ENCODE results near the gene APOD.
"Not testable (repeated sequence)": the region's sequence is repeated elsewhere in the genome, so short reads cannot be mapped to it uniquely, and the experiment has no call there.

Gene APOD

DNA sequence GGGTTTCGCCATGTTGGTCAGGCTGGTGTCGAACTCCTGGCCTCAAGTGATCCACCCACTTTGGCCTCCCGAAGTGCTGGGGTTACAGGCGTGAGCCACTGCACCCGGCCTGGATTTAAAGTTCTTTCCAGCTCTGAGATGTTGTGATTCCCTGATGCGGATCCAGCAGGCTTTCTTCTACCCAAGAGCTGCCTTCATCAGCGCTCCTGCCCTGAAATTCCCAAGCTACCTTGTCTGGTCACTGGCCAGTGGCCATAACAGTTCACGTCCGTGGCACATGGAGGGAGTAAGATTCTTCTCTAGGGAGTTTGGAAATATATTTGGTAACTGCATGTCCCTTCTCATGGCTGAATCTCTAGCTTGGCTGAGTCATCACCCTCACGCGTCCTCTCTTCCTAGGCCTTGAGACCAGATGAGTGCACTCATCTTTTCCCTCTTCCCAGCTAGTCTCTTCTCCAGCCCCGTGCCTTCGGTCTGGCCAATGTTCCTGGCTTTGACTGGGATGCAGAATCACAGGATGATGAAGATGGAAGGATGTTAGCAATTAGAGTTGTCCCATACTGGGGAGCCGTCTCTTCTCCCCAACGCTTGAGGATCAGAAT, 29.8 kb upstream of the APOD start:
- TF ChIP-seq, protein P1, sequence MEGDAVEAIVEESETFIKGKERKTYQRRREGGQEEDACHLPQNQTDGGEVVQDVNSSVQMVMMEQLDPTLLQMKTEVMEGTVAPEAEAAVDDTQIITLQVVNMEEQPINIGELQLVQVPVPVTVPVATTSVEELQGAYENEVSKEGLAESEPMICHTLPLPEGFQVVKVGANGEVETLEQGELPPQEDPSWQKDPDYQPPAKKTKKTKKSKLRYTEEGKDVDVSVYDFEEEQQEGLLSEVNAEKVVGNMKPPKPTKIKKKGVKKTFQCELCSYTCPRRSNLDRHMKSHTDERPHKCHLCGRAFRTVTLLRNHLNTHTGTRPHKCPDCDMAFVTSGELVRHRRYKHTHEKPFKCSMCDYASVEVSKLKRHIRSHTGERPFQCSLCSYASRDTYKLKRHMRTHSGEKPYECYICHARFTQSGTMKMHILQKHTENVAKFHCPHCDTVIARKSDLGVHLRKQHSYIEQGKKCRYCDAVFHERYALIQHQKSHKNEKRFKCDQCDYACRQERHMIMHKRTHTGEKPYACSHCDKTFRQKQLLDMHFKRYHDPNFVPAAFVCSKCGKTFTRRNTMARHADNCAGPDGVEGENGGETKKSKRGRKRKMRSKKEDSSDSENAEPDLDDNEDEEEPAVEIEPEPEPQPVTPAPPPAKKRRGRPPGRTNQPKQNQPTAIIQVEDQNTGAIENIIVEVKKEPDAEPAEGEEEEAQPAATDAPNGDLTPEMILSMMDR (IDR thresholded peaks at IDR 0.05; ENCODE audit: low read depth, low read length) = no peak
- DNase-seq = no peak
- no peak overlapping the region for H3K4me3 ChIP-seq (ENCODE audit: low read depth, low read length)
- H3K27ac ChIP-seq = no peak overlapping the region
- no peaks in the 10 kb centered on the region for H3K36me3 ChIP-seq
- no peaks in the 10 kb centered on the region for H3K9me3 ChIP-seq (ENCODE audit: severe bottlenecking)
- no peaks in the 10 kb centered on the region for H3K27me3 ChIP-seq (ENCODE audit: insufficient read depth, low read depth, severe bottlenecking)

DNA sequence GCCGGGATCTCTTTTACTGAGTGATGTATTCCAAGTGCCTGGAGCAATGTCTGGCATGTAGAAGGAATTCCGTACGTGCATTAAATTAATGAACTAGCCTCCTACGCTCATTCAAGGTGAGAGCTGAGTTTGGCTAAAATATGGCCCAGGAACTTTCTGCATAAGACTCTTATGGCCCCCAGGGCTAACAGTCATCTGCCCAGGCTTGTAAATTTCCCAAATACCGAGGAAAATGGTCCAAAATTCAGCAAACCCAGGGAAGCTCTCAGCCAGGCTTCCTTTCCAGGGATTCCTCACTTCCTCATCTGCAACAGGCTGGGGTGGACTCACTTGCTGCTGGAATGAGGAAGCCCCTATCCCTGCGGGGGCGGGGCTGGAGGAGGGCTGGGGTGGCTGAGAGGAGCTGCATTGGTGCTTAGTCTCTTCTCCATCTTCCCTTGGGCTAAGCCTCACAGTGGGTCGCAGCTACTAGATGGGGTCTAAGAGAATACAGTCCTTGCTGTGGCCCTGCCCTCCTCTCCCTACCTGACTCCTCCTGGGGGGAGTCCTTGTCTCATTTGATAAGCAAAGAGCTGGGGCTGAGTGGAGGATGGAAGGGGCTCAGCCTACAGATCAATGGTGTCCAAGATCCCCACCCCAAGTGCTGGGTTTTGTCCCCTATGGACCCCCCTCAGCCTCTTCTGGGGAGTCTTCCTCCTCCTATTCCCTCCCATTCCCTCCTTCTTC, 28.5 kb upstream of the APOD start:
- no peaks in the 10 kb centered on the region for H3K9me3 ChIP-seq (ENCODE audit: severe bottlenecking)
- DNase-seq = no peak
- H3K27ac ChIP-seq = no peak overlapping the region
- no peaks in the 10 kb centered on the region for H3K27me3 ChIP-seq (ENCODE audit: insufficient read depth, low read depth, severe bottlenecking)
- H3K36me3 ChIP-seq = no peaks in the 10 kb centered on the region
- H3K4me3 ChIP-seq (ENCODE audit: low read depth, low read length) = no peak overlapping the region
- TF ChIP-seq, protein P1 (IDR thresholded peaks at IDR 0.05; ENCODE audit: low read depth, low read length) = no peak

DNA sequence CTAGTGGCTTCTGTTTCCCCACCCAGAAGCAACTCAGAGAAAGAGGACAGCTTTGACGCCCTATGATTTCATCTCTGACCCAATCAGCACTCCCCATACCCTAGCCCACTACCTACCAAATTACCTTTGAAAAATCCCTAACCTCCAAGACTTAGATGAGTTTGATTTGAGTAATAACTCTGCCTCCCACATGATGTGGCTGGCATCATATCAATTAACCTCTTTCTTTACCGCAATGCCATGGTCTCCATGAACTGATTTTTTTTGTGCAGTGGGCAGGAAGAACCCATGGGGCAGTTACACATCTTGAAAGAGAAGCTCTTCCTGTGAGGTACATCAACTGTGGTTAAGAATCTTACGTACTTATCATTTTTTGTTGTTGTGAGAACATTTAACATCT, 25.5 kb upstream of the APOD start:
- Histone ChIP-seq H3K9me3 (ENCODE audit: severe bottlenecking) (peaks cover 3% of the 10 kb centered on the region), H3K27ac (no peak overlapping the region), H3K27me3 (ENCODE audit: insufficient read depth, low read depth, severe bottlenecking) (no peaks in the 10 kb centered on the region), H3K4me3 (ENCODE audit: low read depth, low read length) (no peak overlapping the region), H3K36me3 (no peaks in the 10 kb centered on the region)
- DNase-seq = no peak
- TF ChIP-seq, protein P1 (IDR thresholded peaks at IDR 0.05; ENCODE audit: low read depth, low read length) = no peak

DNA sequence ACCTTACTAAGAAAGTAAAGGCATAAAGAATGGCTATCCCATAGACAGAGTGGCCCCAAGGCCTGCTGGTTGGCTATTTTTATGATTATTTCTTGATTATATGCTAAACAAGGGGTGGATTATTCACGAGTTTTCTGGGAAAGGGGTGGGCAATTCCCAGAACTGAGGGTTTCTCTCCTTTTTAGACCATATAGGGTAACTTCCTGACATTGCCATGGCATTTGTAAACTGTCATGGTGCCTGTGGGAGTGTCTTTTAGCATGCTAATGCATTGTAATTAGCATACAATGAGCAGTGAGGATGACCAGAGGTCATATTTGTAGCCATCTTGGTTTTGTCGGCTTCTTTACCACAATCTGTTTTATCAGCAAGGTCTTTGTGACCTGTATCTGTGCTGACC, 18.0 kb upstream of the APOD start:
- H3K27me3 ChIP-seq (ENCODE audit: insufficient read depth, low read depth, severe bottlenecking); H3K4me3 ChIP-seq (ENCODE audit: low read depth, low read length); H3K9me3 ChIP-seq (ENCODE audit: severe bottlenecking); H3K27ac ChIP-seq; DNase-seq; H3K36me3 ChIP-seq: not testable (repeated sequence)

DNA sequence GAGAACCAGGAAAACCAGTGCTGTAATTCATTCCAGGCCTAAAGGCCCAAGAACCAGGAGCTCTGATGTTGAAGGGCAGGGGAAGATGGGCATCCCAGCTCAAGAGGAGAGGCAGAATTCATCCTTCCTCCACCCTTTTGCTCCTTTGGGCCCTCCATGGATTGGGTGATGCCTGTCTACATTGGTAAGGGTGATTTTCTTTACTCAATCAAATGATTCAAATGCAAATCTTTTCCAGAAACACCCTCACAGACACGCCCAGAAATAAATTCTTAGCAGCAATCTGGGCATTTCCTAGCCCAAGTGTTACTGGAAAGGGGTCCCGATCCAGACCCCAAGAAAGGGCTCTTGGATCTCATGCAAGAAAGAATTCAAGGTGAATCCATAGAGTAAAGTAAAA, 17.6 kb upstream of the APOD start:
- no peak overlapping the region for H3K4me3 ChIP-seq (ENCODE audit: low read depth, low read length)
- DNase-seq = no peak
- no peaks in the 10 kb centered on the region for H3K36me3 ChIP-seq
- H3K27ac ChIP-seq = no peak overlapping the region
- no peaks in the 10 kb centered on the region for H3K9me3 ChIP-seq (ENCODE audit: severe bottlenecking)
- H3K27me3 ChIP-seq (ENCODE audit: insufficient read depth, low read depth, severe bottlenecking) = no peaks in the 10 kb centered on the region
- TF ChIP-seq, protein P1 (IDR thresholded peaks at IDR 0.05; ENCODE audit: low read depth, low read length) = no peak

DNA sequence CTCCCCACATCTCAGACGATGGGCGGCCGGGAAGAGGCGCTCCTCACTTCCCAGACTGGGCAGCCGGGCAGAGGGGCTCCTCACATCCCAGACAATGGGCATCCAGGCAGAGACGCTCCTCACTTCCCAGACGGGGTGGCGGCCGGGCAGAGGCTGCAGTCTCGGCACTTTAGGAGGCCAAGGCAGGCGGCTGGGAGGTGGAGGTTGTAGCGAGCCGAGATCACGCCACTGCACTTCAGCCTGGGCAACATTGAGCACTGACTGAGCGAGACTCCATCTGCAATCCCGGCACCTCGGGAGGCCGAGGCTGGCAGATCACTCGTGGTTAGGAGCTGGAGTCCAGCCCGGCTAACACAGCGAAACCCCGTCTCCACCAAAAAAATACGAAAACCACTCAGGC, 16.2 kb upstream of the APOD start:
- H3K27ac ChIP-seq; DNase-seq; H3K9me3 ChIP-seq (ENCODE audit: severe bottlenecking); H3K36me3 ChIP-seq; H3K27me3 ChIP-seq (ENCODE audit: insufficient read depth, low read depth, severe bottlenecking); H3K4me3 ChIP-seq (ENCODE audit: low read depth, low read length): not testable (repeated sequence)

DNA sequence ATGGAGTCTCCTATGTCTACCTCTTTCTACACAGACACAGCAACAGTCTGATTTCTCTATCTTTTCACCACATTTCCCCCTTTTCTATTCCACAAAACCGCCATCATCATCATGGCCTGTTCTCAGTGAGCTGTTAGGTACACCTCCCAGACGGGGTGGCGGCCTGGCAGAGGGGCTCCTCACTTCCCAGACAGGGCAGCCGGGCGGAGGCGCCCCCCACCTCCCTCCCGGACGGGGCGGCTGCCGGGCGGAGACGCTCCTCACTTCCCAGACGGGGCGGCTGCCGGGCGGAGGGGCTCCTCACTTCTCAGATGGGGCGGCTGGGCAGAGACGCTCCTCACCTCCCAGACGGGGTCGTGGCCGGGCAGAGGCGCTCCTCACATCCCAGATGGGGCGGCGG, 15.8 kb upstream of the APOD start:
- not testable (repeated sequence) for H3K9me3 ChIP-seq (ENCODE audit: severe bottlenecking); H3K27ac ChIP-seq; H3K36me3 ChIP-seq; H3K4me3 ChIP-seq (ENCODE audit: low read depth, low read length); DNase-seq; H3K27me3 ChIP-seq (ENCODE audit: insufficient read depth, low read depth, severe bottlenecking)

All from WERI-Rb-1 (cell line).